ENCODE data around the gene HS6ST2. TPM values are rescaled to one million over a fixed set of nuclear protein-coding genes. Genes with fewer than 3 reads are reported as not detected.

HS6ST2 gene
- total RNA-seq, 4 donors from 2014 or later, result 0.14 to 1.1 TPM; not detected in 2

GRCh38 chrX:132714913-132715312, 243.5 kb downstream of the HS6ST2 start:
- Histone ChIP-seq H3K4me3 (no peak overlapping the region), H3K27me3 (no peaks in the 10 kb centered on the region), H3K27ac (no peak overlapping the region), H3K36me3 (no peaks in the 10 kb centered on the region), H3K4me1 (no peaks in the 10 kb centered on the region), H3K9me3 (no peaks in the 10 kb centered on the region)
- DNase-seq, result no peak
- TF ChIP-seq CTCF (IDR thresholded peaks at IDR 0.05), result no peak
- no peak for TF ChIP-seq POLR2A (IDR thresholded peaks at IDR 0.05)
- no peak for TF ChIP-seq EP300 (IDR thresholded peaks at IDR 0.05; ENCODE audit: low read depth)
- TF ChIP-seq POLR2AphosphoS5 (IDR thresholded peaks at IDR 0.05), result no peak
- intact Hi-C loops (cut with DNase I; ENCODE audit: low total_unique reads) (no loop called here), in situ Hi-C loops (cut with MboI; ENCODE audit: low pct_ligation_motif_present in 1 of 4, low pct_unique_long_range_greater_than_20kb in 1 of 4, low sequenced_read_pairs in 3 of 4) (no loop called here)
- WGBS, 2 donors (ENCODE audit: low coverage in 1 of 2), result 75% methylated on average over 5 of the region's 5 CpGs; no CpG with 5 or more reads in 1 of the 2 donors

- in situ Hi-C loops (cut with MboI; ENCODE audit: low pct_ligation_motif_present in 1 of 4, low pct_unique_long_range_greater_than_20kb in 1 of 4, low sequenced_read_pairs in 3 of 4), result no loop called here
- no peak overlapping the region for H3K4me3 ChIP-seq
- H3K36me3 ChIP-seq, result no peaks in the 10 kb centered on the region
- no peak for DNase-seq
- no peaks in the 10 kb centered on the region for H3K4me1 ChIP-seq
- no peak for TF ChIP-seq EP300 (IDR thresholded peaks at IDR 0.05; ENCODE audit: low read depth)
- TF ChIP-seq CTCF (IDR thresholded peaks at IDR 0.05), result no peak
- no peak for TF ChIP-seq POLR2A (IDR thresholded peaks at IDR 0.05)
- TF ChIP-seq POLR2AphosphoS5 (IDR thresholded peaks at IDR 0.05), result no peak
- intact Hi-C loops (cut with DNase I; ENCODE audit: low total_unique reads), result no loop called here
- no peaks in the 10 kb centered on the region for H3K27me3 ChIP-seq
- H3K9me3 ChIP-seq, result no peaks in the 10 kb centered on the region
- no peak overlapping the region for H3K27ac ChIP-seq
Measured at GRCh38 chrX:132712350-132712749, 246.1 kb downstream of the HS6ST2 start.

GRCh38 chrX:132710656-132711155, 247.7 kb downstream of the HS6ST2 start:
- WGBS, 2 donors (ENCODE audit: low coverage in 1 of 2), result 33 to 40% methylated on average over 1 of the region's 1 CpG
- no peaks in the 10 kb centered on the region for H3K27me3 ChIP-seq
- intact Hi-C loops (cut with DNase I; ENCODE audit: low total_unique reads) (no loop called here), in situ Hi-C loops (cut with MboI; ENCODE audit: low pct_ligation_motif_present in 1 of 4, low pct_unique_long_range_greater_than_20kb in 1 of 4, low sequenced_read_pairs in 3 of 4) (no loop called here)
- H3K9me3 ChIP-seq, result no peaks in the 10 kb centered on the region
- TF ChIP-seq POLR2AphosphoS5 (IDR thresholded peaks at IDR 0.05) (no peak), EP300 (IDR thresholded peaks at IDR 0.05; ENCODE audit: low read depth) (no peak), CTCF (IDR thresholded peaks at IDR 0.05) (no peak), POLR2A (IDR thresholded peaks at IDR 0.05) (no peak)
- H3K4me3 ChIP-seq, result no peak overlapping the region
- H3K27ac ChIP-seq, result no peak overlapping the region
- no peaks in the 10 kb centered on the region for H3K36me3 ChIP-seq
- no peaks in the 10 kb centered on the region for H3K4me1 ChIP-seq
- no peak for DNase-seq

- in situ Hi-C loops (cut with MboI; ENCODE audit: low pct_ligation_motif_present in 1 of 4, low pct_unique_long_range_greater_than_20kb in 1 of 4, low sequenced_read_pairs in 3 of 4), result no loop called here
- no peak overlapping the region for H3K27ac ChIP-seq
- TF ChIP-seq POLR2A (IDR thresholded peaks at IDR 0.05) (no peak), CTCF (IDR thresholded peaks at IDR 0.05) (no peak), EP300 (IDR thresholded peaks at IDR 0.05; ENCODE audit: low read depth) (no peak), POLR2AphosphoS5 (IDR thresholded peaks at IDR 0.05) (no peak)
- H3K27me3 ChIP-seq, result no peaks in the 10 kb centered on the region
- no peak for DNase-seq
- H3K4me3 ChIP-seq, result no peak overlapping the region
- no peaks in the 10 kb centered on the region for H3K9me3 ChIP-seq
- no peaks in the 10 kb centered on the region for H3K4me1 ChIP-seq
- intact Hi-C loops (cut with DNase I; ENCODE audit: low total_unique reads), result no loop called here
- no peaks in the 10 kb centered on the region for H3K36me3 ChIP-seq
Measured at GRCh38 chrX:132708529-132708928, 249.9 kb downstream of the HS6ST2 start.
